Measurements from ENCODE around the gene TMCO1.
"Not testable (repeated sequence)": the region's sequence is repeated elsewhere in the genome, so short reads cannot be mapped to it uniquely, and the experiment has no call there.

Gene TMCO1

DNA sequence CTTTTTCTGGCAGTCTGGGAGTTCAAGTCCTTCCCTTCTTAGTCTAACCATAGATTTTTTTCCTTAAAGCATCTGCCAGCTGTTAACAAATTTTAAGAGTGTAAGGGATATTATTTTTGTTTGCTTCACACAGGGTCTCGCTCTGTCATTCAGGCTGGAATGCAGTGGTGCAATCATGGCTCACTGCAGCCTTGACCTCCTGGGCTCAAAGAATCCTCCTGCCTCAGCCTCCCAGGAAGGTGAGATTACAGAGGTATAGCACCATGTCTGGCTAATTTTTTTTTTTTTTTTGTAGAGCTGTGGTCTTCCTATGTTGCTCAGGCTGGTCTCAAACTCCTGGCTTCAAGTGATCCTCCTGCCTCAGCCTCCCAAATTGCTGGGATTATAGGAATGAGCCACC, 23.8 kb downstream of the TMCO1 start:
- not testable (repeated sequence) for DNase-seq (ENCODE audit: low spot score)

DNA sequence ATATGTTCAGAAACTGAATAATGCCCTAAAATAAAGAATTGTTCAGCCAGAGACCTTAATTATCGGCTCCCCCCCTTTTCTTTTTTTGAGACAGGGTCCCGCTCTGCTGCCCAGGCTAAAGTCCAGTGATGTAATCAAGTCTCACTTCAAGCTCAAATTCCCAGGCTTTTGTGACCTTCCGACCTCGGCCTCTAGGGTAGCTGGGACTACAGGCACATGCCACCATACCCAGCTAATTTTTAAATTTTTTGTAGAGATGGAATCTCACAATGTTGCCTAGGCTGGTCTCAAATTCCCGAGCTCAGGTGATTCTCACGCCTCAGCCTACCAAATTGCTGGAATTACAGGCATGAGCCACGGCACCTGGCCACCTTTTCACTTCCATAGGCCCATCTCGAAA, 26.5 kb downstream of the TMCO1 start:
- DNase-seq (ENCODE audit: low spot score): no peak

DNA sequence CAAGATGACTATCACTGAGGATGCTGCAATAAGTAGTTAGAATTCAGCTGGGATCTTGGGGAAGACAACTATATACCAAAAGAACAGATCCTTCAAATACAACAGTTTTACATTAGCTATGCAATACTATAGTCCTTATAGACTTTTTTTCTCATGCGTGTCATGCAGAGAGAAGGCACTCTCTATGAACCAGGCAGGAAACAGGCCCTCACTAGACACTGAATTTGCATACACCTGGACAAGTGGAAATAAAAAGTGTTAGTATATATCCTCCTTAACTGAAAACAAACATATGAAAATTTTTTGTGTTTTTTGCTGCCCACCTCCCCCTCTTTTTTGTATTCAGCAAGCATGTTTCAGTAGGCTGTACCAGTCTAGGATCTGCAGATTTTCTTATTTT, 29.9 kb downstream of the TMCO1 start:
- DNase-seq (ENCODE audit: low spot score): no peak

DNA sequence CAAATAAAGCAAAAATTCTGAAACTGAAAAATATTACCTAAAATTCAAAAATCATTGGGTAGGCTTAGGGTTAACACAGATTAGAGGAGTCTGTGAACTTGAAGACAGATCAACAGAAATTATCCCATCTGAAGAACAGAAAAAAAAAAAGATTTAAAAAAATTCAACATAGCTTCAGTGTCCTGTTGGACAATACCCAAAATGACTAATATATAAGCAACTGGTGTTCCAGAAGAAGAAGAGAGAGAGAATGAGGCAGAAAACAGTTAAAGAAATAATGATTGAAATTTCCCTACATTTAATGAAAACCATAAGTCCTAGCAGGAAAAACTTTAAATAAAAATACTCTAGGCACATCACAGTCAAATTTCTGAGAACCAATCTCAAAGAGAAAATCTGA, 31.5 kb downstream of the TMCO1 start:
- no peak for DNase-seq (ENCODE audit: low spot score)

DNA sequence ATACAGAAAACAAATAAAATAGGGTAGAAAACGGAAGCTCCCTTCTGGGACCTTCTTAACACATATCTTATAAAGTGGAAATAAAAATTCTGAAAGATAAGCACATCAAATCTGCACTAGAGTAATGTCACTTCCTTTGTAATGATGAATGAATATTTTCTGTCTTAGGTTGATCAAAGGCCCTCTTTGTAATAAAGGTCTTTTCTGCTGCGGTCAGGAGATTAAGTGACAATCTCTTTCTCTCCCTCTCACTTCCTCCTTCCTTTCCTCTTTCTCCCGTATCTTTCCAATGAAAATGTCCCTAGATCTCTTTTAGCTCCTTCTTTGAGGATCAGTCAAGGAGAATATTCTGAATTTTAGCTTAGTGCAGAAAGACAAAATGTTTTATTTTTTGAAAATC, 33.8 kb downstream of the TMCO1 start:
- DNase-seq (ENCODE audit: low spot score): no peak

DNA sequence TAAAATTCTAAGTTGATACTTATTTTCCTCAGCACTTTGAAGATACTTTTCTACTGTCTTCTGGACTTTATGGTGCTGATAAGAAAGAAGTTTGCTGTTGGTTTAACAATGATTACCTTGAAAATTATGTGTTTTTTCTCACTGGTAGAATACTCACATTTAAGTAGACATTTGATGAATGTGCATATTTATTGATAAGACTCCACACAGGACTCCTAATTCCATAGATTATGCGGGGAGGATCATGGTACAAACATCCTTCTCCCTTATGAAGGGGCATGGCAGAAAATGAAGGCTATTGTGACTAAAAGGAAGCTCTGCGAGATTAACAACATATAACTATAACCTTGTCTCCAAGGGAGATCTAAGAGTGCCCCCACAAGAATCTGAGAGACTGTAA, 41.8 kb downstream of the TMCO1 start:
- DNase-seq (ENCODE audit: low spot score): no peak

DNA sequence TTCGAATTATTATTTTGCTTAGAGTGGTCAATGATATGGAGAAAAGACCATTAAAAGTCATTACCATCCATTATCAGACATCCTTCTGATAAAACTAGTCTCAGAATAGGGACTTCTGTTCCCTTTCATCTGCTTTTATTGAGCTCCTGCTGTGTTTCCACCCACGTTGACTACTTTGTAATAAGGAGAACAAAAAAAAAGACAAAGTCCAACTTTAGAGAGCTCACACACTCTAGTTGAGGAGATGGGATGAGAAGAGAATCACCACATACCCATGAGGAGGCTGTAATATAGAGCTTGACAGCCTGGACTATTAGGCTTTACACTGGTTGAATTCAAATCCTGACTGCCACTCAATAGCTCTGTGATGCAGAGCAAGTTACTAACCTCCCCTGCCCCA, 42.5 kb downstream of the TMCO1 start:
- DNase-seq (ENCODE audit: low spot score): no peak

DNA sequence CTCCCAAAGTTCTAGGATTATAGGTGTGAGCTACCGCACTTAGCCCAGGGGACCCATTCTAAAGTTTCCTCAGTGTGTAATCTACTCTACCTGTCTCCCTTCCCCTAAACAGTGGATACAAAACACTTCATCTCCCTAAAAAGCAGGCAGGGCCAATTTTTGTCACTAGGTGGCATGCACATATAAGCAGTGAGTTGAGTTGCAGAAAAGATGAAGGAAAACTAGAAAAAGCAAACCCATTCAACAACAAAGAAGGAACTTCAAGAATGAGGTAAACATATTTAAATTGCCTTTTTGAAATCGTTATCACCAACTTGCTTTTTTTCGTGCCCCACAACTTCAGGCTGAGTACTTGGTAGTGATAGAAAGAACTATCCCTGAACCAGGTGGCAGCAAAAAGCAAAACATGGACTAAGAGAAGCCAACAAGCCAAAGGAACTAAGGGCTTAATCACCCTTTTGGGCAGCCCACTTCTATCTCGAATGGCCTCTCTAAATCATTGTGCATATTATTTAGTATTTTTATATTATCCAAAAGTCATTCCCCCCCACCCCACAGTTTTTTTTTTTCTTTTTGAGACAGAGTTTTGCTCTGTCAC, 50.7 kb downstream of the TMCO1 start:
- peak; percentile 55 for DNase-seq (ENCODE audit: low spot score)

DNA sequence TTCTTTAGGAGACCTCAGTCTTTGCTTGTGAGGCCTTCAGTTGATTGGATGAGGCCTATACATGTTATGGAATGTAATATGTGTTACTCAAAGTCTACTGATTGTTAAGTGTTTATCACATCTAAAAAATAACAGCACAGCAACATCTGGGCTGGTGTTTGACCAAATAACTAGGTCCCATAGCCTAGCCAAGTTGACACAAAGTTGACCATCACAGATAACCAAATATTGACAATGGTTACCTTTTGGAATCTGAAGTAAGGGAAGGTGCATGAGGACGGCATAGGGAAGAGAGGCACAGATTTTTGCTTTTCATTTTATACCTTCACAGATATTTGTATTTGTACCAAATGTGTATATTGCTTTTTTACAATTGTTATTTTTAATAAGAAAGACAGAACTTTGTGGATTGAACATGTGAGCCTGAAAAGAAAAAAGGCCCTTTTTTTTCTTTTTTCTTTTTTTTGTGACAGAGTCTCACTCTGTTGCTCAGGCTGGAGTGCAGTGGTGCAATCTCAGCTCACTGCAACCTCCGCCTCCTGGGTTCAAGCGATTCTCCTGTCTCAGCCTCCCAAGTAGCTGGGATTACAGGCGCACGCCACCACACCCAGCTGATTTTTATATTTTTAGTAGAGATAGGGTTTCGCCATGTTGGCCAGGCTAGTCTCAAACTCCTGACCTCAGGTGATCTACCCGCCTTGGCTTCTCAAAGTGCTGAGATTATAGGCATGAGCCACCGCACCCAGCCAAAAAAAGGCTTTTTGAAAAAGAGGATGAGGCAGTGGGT, 52.2 kb downstream of the TMCO1 start:
- not testable (repeated sequence) for DNase-seq (ENCODE audit: low spot score)

DNA sequence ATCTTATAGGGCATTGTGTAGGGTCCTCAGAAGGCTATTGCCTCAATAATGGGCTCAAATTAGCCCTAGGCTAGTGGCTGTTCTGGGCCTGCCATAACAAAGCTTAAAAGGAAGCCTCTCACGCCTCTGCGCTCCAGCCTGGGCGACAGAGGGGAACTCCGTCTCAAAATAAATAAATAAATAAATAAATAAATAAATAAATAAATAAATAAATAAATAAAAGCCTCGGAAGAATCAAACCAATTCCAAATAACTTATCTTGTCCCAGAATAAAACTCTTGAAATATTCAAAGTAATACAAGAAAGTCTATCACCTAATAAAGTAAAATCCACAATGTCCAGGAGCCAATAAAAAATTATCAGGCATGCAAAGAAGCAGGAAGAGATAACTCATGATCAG, 55.9 kb downstream of the TMCO1 start:
- no peak for DNase-seq (ENCODE audit: low spot score)

DNA sequence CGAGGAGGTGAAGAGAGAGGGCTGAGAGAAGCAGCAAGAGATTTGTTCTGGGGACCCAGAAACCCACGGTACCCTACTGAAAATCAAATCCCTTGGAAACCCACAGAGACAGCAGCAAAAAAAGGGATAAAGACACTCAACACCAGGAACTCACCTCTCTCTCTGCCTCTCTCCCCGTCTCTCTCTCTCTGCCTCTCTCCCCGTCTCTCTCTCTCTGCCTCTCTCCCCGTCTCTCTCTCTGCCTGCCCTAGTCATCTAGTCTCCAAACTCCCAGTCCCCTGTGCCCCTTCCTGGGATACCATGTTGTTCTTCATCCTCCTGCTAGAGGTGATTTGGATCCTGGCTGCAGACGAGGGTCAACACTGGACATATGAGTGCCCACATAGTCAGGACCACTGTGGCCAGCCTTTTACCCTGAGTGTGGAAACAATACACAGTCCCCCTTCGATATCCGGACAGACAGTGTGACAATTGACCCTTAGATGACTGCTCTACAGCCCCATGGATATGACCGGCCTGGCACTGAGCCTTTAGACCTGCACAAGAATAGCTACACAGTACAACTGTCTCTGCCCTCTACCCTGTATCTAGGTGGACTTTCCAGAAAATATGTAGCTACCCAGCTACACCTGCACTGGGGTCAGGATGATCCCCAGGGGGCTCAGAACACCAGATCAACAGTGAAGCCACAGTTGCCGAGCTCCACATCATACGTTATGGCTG, 60.5 kb downstream of the TMCO1 start:
- DNase-seq (ENCODE audit: low spot score): no peak

DNA sequence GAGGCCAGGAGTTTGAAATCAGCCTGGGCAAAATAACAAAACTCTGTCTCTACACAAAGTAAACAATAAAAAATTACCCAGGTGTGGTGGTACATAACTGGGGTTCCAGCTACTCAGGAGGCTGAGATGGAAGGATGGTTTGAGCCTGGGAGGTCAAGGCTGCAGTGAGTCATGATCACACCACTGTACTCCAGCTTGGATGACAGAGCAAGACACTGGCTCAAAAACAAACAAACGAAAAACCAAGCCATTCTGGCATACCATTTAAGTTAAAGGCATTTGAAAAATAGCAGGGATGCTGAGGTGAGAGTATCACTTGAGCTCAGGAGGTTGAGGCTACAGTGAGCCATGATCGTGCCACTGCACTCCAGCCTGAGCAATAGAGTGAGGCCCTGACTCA, 65.0 kb downstream of the TMCO1 start:
- DNase-seq (ENCODE audit: low spot score): no peak

DNA sequence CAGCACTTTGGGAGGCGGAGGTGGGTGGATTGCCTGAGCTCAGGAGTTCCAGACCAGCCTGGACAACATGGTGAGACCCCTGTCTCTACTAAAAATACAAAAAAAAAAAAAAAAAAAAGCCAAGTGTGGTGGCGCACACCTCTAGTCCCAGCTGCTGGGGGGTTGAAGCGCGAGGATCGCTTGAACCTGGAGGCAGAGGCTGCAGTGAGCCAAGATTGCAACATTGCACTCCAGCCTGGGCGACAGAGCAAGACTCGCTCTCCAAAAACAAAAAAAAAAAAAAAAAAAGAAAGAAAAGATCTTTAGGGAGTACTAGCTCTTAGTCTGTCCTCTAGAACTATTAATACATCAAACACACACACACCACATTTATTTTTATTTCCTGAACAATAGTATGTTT, 66.7 kb downstream of the TMCO1 start:
- not testable (repeated sequence) for DNase-seq (ENCODE audit: low spot score)

DNA sequence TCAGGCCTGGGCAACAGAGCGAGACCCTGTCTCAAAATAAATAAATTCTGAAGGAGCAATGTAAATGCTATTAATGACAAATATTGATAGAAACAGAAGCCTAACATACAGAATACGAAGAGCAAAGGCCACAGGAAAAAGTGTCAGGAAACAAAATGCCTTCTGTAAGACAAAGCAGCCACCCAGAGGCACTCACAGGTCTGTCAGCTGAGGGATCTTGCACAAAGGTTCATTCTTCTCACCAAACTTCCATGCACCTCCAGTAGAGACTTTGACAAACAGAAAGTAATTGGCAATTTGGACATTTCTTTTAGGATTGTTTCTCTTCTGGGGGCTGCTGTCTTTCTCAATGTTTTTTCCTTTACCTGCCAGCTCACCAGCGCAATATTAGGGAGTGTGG, 69.1 kb downstream of the TMCO1 start:
- no peak for DNase-seq (ENCODE audit: low spot score)

DNA sequence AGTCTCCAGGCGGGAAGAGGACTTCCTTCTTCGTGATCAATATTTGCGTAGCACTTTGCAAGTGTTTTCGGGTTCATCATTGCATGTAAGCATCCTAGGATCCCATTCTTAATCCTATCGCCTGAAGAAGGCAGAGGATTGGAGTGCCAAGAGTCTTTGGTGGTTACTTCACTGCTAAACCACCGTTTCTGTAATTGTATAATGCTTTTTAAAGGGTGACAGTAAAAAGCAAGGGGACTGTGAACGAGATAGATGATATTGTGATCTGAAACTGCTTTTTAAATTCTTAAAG, 70.0 kb downstream of the TMCO1 start:
- no peak for DNase-seq (ENCODE audit: low spot score)

DNA sequence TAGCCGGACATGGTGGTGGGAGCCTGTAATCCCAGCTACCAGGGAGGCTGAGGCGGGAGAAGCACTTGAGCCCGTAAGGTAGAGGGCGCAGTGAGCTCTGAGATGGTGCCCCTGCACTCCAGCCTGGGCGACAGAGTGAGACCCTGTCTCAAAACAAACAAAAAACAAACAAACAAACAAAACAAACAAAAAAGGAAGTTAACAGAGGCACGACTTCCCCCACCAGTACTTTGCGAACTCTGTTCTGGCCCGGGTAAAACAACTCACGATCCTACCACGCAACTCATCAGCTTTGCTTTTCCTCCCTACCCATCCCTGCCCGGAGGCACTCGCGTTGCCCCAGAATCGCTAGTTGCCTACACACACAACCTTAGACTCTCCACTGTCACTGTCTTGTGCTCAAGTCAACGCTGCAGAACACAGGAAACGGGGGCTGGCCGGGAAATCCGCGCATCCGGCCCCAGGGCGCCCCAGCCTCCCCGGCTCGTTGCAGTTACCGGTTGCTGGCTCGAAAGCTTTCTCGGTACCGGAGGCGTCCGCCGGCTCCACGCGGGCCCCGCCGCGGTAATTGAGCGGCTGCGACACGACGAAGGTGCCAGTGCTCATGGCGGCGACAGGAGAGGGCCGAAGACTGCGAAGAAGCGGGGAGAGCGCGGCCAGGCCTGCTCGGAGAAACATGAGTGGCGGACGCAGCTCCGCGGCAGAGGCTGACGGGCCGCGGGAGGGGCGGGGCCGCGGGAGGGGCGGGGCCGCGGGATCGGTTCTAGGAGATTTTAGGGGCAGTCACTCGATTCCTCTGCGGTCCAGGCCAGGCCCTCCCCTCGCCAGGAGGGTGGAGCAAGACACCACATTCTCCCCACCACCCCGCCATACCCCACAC, 70.5 kb downstream of the TMCO1 start, which contains the start of gene ALDH9A1:
Gene ALDH9A1 (minus strand): TSS at position 682 of the 880 bp plus-strand sequence. CDS start 4 bp downstream, at position 678.
- DNase-seq (ENCODE audit: low spot score): peak; percentile 79

DNA sequence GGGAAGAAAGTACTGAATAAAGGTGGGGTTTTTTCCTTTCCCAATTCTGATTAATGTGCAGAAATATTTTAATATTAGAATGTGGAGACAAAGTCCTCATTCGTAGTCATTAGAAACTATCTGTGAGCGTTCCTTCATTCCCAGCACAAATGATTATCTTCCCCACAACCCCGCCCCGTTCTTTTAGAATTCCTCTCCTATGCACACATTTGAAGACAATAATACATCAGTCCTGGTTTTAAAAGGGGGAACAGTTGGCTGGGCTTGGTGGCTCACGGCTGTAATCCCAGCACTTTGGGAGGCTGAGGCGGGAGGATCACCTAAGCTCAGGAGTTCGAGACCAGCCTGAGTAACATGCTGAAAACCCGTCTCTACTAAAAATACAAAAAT, 71.2 kb downstream of the TMCO1 start:
- DNase-seq (ENCODE audit: low spot score): no peak

DNA sequence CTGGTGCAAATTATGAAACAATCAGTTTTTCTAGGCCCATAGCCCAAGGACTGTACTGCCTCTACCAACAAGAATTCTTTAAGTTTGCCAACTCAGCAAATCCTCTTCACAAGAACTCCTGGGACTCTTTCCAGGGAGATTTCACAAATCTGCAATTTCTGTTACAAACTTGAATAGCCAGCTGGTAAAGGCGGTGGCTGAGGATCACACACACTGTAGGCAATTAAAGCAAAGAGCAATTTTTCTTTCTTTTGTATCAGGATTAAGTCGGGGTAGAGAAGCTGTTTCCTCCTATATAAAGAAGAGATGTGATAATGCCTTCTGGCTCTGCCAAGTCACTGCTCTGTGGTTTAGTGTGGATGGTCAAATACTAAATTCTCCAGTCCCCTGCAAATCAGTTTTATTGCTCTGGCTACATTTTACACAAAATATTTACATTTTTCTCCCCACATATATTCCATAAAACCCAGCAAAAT, 72.0 kb downstream of the TMCO1 start:
- DNase-seq (ENCODE audit: low spot score): no peak

DNA sequence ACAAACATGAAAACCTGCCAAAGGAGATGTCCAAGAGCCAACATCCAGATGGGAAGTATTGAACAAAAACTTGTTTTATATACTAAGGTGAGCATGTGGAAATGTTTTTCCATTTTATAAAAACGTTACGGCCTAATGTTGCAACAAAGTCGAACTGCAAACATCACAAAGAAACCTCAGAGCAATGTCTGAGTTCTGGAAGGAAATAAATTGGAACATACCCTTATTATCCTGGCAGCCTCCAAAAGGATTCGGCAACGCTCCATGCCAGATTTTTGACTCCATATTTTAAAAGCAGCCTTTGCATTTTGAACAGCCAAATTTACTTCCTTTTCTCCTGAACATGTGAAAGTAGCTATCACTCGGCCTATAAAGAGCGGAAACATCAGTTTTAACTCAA, 73.6 kb downstream of the TMCO1 start:
- no peak for DNase-seq (ENCODE audit: low spot score)

DNA sequence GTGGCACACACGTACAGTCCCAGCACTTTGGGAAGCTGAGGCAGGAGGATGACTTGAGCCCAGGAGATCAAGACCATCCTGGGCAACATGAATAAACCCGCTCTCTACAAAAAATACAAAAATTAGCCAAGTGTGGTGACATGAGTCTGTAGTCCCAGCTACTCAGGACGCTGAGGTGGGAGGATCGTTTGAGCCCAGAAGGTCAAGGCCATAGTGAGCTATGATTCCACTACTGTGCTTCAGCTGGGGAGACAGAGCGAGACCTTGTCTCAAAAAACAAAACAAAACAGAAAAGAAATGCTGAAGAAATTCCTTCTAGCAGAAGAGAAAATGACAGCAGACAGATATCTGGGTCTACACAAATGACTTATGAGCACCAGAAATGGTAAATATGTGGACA, 80.6 kb downstream of the TMCO1 start:
- no peak for DNase-seq (ENCODE audit: low spot score)

DNA sequence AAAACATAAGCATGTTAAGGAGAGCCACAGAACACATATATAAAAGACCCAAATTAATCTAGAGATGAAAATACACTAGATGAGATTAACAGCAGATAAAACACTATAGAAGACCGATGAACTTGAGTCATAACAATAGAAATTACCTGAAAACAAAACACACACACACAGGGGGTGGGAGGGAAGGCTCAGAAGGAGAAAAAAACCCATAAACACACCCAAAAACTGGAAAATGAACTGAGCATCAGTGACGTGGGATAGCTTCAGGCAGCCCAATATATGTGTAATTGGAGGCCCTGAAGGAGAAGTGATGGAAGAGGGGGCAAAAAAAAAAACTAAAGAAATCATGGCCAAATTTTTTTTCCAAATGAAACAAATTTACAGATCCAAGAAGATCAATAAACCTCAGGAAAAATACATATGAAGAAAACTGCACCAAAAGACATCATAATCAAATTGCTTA, 81.7 kb downstream of the TMCO1 start:
- DNase-seq (ENCODE audit: low spot score): no peak
